ENCODE measurements around the gene CACNA1D.

Gene CACNA1D

DNA sequence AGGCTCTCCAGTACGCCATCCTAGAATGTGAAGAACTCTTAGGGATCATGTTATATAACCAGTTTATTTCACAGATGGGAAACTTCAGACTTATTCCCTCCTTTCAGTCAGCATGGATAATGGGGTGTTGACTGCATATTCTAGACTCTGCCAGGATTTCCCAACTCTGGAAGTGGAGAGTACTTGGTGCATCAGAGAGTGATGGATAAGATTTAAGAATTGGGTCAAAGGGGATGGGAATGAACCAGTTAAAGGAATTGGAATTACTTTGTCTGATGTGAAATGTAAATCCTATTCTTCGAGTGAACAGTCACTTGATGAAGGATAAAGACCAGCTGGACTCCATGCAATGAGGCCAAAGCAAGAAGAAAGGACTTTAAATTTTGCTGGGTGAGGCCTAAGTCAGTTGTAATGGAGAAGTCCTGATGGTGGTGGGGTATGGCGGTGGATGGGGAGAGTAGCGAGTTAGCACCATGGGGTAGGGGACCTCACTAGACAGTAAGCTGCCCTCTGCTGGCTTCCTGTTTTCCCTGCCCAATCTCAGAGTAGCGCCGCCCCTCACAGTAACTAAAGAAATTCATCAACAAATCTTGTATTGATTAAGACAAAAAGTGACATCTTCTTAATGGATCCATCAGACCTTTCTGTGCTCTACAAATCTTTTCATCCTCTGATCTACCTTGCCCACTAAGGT lies 7.3 kb upstream of the CACNA1D start:
- no peak overlapping the region for H3K4me3 ChIP-seq (ENCODE audit: low read depth, low read length)
- no peak for DNase-seq (ENCODE audit: low read depth)
- TF ChIP-seq, protein P1, sequence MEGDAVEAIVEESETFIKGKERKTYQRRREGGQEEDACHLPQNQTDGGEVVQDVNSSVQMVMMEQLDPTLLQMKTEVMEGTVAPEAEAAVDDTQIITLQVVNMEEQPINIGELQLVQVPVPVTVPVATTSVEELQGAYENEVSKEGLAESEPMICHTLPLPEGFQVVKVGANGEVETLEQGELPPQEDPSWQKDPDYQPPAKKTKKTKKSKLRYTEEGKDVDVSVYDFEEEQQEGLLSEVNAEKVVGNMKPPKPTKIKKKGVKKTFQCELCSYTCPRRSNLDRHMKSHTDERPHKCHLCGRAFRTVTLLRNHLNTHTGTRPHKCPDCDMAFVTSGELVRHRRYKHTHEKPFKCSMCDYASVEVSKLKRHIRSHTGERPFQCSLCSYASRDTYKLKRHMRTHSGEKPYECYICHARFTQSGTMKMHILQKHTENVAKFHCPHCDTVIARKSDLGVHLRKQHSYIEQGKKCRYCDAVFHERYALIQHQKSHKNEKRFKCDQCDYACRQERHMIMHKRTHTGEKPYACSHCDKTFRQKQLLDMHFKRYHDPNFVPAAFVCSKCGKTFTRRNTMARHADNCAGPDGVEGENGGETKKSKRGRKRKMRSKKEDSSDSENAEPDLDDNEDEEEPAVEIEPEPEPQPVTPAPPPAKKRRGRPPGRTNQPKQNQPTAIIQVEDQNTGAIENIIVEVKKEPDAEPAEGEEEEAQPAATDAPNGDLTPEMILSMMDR (IDR thresholded peaks at IDR 0.05; ENCODE audit: insufficient read depth, low read depth, low read length, missing control alignments), result no peak

DNA sequence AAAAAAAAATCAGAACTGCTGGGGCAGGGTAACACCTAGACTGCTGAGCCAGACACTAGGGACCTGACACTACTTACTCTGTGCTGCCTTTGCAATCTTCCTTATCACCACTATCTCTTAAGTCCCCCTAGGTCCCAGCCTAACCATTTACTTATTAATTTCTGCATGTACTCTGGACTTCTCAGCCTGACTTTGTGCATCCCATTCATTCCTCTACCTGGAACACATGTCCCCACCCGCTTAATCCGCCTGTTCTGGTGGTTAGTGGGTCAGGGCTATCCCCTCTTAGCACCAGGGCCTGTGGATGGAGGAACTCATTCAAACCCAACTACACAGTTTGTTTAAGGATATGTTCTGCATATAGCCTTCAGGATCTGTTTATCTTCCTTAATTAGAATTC lies 5.0 kb upstream of the CACNA1D start:
- no peak for DNase-seq (ENCODE audit: low read depth)
- TF ChIP-seq, protein P1 (IDR thresholded peaks at IDR 0.05; ENCODE audit: insufficient read depth, low read depth, low read length, missing control alignments), result no peak

DNA sequence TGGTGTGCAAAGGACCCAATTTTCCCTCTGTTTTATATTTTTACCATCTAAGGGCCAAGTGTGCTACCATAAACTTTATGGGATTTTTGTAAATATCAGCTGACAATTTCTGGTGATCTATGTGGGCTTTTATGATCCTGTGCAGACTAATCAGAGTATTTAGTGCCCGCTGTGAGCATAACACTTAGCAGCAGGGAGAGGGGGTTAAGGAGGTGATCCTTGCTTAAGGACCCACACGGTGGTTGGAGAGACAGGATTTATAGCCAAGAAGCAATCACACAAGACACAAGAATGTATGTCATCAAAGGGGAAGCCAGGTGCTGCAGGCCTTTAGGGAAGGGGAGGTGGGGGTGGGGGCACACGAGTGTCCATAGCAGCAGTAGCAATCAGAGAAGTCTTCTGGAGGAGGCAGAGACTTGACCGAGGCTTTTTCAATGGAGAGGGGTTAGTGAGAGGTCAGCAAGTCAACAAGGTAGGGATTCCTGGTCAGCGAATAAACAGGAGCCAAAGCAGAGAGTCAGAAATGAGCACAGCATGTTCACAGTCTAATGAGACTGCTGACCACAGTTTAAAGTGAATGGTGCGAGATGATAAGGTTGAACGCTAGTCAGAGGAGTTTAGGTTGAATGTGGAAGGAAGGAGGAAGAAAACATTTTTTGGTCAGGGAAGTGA lies 4.5 kb upstream of the CACNA1D start:
- TF ChIP-seq, protein P1 (IDR thresholded peaks at IDR 0.05; ENCODE audit: insufficient read depth, low read depth, low read length, missing control alignments), result no peak
- H3K4me3 ChIP-seq (ENCODE audit: low read depth, low read length), result no peak overlapping the region
- DNase-seq (ENCODE audit: low read depth), result no peak

More for the DNA sequence above, 5.0 kb upstream of the CACNA1D start:
- no peak overlapping the region for H3K4me3 ChIP-seq (ENCODE audit: low read depth, low read length)

DNA sequence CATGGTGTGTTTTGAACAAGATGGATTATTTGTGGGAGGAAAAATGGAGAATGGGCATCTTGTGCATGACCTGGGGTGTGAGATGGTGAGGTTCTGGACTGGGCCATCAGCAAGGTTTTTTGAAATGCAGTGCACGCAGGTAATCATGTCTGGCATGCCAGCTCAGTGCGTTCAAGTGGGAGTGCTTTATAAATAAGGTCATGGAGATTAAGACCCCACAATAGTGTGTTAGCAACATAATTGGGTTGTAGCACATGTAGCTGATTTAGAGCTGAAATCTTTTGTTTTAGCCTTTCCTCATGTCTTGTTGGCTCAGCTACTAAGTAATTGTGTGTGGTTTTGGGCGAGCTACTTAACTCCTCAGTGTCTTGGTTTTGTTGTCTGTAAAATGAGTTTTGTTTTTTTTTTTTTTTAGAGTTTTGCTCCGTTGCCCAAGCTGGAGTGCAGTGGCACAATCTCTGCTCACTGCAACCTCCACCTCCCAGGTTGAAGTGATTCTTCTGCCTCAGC lies 3.9 kb upstream of the CACNA1D start:
- TF ChIP-seq, protein P1 (IDR thresholded peaks at IDR 0.05; ENCODE audit: insufficient read depth, low read depth, low read length, missing control alignments), result no peak
- H3K4me3 ChIP-seq (ENCODE audit: low read depth, low read length), result no peak overlapping the region
- no peak for DNase-seq (ENCODE audit: low read depth)

DNA sequence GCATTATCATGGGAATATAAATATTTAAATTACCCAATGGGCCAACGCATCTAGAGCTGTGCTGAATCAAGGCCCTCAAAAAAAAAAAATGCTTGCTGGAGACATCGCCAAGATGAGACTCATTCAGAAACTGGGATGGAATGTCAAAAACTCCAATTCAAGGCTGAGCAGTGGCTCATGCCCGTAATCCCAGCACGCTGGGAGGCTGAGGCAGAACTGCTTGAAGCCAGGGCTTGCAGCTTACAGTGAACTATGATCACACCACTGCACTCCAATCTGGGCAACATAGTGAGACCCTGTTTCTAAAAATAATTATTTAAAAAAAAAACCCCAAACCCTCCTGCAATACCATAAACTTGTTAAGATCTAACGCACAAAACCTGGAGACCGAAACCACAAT lies 3.1 kb upstream of the CACNA1D start:
- no peak overlapping the region for H3K4me3 ChIP-seq (ENCODE audit: low read depth, low read length)
- no peak for DNase-seq (ENCODE audit: low read depth)
- TF ChIP-seq, protein P1 (IDR thresholded peaks at IDR 0.05; ENCODE audit: insufficient read depth, low read depth, low read length, missing control alignments), result no peak

DNA sequence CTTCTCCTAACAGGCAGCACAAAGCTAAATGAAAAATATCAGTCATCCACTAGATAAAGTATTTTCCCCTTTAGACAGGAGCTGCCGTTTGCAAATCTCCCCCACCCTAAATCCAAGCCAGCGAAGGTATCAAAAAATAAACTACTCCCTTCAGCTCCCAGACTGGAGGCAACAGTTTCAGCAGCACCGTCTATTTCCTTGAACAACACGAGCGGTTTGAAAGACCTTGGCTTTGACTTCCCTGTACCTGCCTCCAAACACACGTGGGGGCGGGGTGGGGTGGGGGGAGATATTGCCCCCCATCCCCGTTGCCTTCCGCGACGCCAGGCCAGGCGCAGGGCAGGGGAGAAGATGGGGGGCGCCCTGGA lies 832 bp upstream of the CACNA1D start:
- H3K4me3 ChIP-seq (ENCODE audit: low read depth, low read length), result no peak overlapping the region
- DNase-seq (ENCODE audit: low read depth), result no peak
- TF ChIP-seq, protein P1 (IDR thresholded peaks at IDR 0.05; ENCODE audit: insufficient read depth, low read depth, low read length, missing control alignments), result no peak
